MM.1S (cell line): Measurements from ENCODE around the gene ZNF516.

Experiments used
- CTCF ChIP-seq: fragments of 300-600 bp; sonication (generic); IDR thresholded peaks from 2 replicates; pipeline ENCODE4 v1.5.1; 2016; ENCODE audit warnings: antibody characterized with exemption, low read length, mixed read lengths
- EZH2phosphoT487 ChIP-seq: fragments of 300-600 bp; sonication (generic); IDR thresholded peaks from 2 replicates; pipeline ENCODE4 v1.6.1; 2018; ENCODE audit warnings: antibody characterized with exemption, low read length

- TF ChIP-seq CTCF (no peak), EZH2phosphoT487 (no peak)
These were observed 12.1 kb upstream of the ZNF516 start for GRCh38 chr18:76506974-76507764.
